Measurements from ENCODE around the gene STK32B.

The STK32B gene

DNA sequence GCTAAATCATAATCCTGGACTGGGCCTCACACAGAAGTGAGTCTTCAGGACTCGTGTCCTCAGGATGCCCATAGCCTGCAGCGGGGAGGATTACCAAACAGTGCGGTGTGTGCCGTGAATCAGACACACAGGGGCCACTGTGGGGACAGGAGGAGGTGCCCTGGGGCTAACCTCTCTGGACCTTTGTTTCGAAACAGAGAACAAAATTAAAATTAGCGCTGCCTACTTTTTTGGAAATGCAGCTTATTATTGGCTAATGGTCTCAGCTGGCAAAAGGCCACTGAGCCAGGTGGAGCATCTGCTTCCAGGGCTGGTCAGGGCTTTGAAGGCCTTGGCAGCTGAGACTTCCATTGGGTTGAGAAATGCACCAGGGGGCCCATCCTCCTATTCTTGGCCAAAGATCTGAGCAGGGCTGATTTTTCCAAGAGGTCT is 420.9 kb downstream of the STK32B start:
- TF ChIP-seq, protein P1, sequence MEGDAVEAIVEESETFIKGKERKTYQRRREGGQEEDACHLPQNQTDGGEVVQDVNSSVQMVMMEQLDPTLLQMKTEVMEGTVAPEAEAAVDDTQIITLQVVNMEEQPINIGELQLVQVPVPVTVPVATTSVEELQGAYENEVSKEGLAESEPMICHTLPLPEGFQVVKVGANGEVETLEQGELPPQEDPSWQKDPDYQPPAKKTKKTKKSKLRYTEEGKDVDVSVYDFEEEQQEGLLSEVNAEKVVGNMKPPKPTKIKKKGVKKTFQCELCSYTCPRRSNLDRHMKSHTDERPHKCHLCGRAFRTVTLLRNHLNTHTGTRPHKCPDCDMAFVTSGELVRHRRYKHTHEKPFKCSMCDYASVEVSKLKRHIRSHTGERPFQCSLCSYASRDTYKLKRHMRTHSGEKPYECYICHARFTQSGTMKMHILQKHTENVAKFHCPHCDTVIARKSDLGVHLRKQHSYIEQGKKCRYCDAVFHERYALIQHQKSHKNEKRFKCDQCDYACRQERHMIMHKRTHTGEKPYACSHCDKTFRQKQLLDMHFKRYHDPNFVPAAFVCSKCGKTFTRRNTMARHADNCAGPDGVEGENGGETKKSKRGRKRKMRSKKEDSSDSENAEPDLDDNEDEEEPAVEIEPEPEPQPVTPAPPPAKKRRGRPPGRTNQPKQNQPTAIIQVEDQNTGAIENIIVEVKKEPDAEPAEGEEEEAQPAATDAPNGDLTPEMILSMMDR (conservative IDR thresholded peaks at IDR 0.05; ENCODE audit: control insufficient read depth, insufficient read depth, low read depth, low read length): no peak
- DNase-seq (ENCODE audit: low read depth): no peak
- no peak overlapping the region for H3K4me3 ChIP-seq (ENCODE audit: control insufficient read depth, low read depth, low read length)

DNA sequence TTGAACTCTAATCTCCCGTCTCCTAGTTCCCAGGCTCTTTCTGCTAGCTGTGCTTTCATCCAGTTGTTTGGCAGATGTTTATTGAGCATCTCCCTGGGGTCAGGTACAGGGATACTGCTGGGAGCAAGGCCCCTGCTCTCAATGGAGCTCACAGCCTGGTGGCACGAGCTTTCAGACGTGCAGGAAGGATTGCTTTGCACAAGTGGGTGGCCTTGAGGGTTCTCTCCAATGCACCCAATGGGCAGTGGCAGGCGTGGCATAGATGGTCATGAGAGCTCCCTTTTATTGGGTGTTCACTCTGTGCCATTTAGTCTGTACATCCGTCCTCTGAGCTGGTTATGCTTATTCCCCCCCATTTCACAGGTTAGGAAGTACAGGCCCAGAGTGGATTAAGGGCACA is 421.8 kb downstream of the STK32B start:
- H3K4me3 ChIP-seq (ENCODE audit: control insufficient read depth, low read depth, low read length): no peak overlapping the region
- no peak for DNase-seq (ENCODE audit: low read depth)
- TF ChIP-seq, protein P1 (conservative IDR thresholded peaks at IDR 0.05; ENCODE audit: control insufficient read depth, insufficient read depth, low read depth, low read length): no peak

DNA sequence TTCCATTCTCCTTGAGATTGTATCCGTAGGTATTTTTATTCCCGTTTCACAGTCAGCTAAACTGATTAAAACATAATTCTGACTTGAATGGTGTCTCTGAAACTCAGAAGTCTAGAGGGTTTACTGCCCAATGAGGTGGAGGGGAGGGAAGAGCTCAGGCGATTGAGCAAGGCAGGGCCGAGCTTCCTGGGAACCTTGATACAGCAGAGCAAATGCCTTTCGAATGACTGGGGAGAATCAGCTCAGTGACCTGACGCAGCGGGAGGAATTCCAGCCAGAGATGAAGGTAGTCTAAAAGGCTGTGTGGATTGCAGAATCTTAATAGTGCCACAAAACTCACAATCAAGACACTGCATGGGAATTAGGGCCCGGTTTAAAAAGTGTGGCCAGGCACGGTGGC is 423.5 kb downstream of the STK32B start:
- H3K4me3 ChIP-seq (ENCODE audit: control insufficient read depth, low read depth, low read length): no peak overlapping the region
- no peak for DNase-seq (ENCODE audit: low read depth)
- TF ChIP-seq, protein P1 (conservative IDR thresholded peaks at IDR 0.05; ENCODE audit: control insufficient read depth, insufficient read depth, low read depth, low read length): no peak

DNA sequence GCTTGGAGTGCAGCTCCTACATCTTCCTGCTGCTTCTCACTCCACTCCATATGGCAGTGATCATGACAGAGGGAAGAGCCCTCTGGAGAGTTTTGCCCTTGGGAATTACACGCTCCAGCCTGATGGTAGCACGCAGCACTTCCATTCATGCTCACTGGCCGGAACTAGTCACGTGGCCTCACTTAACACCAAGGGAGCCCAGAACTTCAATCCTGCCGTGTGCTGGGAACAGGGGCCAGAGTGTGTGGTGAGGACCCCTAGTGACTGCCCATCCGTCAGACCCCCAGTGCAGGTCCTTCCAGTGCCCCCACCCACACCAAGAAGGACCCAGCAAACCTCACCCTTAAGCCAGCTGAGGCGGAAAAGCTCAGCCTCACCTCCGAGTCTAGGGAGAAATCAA is 426.3 kb downstream of the STK32B start:
- TF ChIP-seq, protein P1 (conservative IDR thresholded peaks at IDR 0.05; ENCODE audit: control insufficient read depth, insufficient read depth, low read depth, low read length): no peak
- no peak for DNase-seq (ENCODE audit: low read depth)
- H3K4me3 ChIP-seq (ENCODE audit: control insufficient read depth, low read depth, low read length): no peak overlapping the region

DNA sequence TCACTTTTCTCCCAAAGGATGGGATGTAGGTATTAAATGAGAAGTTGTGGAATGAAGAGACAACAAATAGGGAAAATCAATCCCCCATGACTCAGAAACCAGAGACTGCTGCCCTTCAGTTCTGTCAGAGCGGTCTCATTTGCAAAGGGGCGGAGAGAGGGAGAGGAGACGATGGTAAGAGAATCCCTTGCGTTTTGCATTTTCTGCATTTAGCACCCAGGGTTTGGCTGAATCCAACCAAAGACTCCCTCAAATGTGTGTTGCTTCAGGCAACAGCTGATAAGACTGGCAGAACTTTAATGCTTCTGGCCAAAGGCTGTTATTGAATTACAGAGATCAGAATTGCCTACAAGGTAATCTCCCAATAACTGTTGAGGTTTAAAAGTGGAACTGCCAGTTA is 426.9 kb downstream of the STK32B start:
- TF ChIP-seq, protein P1 (conservative IDR thresholded peaks at IDR 0.05; ENCODE audit: control insufficient read depth, insufficient read depth, low read depth, low read length): no peak
- DNase-seq (ENCODE audit: low read depth): no peak

DNA sequence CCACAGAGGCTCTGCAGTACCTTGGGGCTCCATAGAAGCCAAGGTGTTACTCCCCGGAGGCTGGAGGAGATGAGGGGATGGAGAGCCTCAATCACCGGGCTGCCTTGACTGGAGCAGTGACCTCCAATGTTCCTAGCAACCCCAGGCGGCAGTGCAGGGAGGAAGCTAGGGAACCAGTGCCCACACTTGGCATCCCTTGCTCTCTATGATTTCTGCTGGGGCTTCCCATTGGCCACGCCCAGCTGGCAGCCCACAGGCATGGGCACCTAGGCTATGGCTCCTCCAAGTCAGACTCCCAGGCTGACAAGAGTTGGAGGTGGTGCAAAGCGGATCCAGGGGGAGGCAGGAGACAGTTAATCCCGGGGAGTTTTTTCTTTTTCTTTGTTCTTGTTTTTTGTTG is 427.4 kb downstream of the STK32B start:
- DNase-seq (ENCODE audit: low read depth): no peak
- no peak overlapping the region for H3K4me3 ChIP-seq (ENCODE audit: control insufficient read depth, low read depth, low read length)
- TF ChIP-seq, protein P1 (conservative IDR thresholded peaks at IDR 0.05; ENCODE audit: control insufficient read depth, insufficient read depth, low read depth, low read length): no peak

More for the DNA sequence above, 426.9 kb downstream of the STK32B start:
- no peak overlapping the region for H3K4me3 ChIP-seq (ENCODE audit: control insufficient read depth, low read depth, low read length)

DNA sequence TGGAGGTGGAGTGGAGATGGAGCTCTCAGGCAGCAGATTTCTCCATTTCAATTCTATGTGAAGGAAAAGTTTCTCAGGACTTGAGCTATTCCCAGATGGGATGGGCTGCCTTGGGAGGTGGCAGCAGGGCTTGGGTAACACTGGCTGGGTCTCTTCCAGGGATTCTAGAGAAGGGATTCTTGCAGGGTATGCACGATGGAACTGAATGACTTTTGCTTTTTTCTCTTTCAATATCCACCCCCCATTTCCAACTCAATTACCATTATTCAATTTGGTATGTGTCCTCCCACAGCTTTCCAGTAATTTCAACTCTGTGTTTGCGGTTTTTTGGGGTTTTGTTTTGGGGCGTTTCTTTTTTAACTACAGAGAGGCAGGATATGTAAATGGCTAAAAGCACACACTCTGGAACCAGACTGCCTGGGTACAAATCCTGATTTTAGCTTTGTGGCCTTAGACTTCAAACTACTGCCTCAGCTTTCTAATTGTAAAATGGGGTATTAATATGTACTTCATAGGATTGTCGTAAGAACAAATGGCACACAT is 428.3 kb downstream of the STK32B start:
- no peak overlapping the region for H3K4me3 ChIP-seq (ENCODE audit: control insufficient read depth, low read depth, low read length)
- TF ChIP-seq, protein P1 (conservative IDR thresholded peaks at IDR 0.05; ENCODE audit: control insufficient read depth, insufficient read depth, low read depth, low read length): no peak
- DNase-seq (ENCODE audit: low read depth): no peak

Data from fibroblast of mammary gland (primary cell).